Progenitor cell of endocrine pancreas (in vitro differentiated cells): ENCODE results near the gene BLNK. TPM values are rescaled to one million over a fixed set of nuclear protein-coding genes. Genes with fewer than 3 reads are reported as not detected.
A peak's percentile ranks its signal among the peaks of the same experiment; 100 is the strongest.

ENCODE experiments used
- DNase-seq: peaks from one replicate; pipeline ENCODE4 v3.0.0; 2021; ENCODE audit warnings: low spot score; ENCODE audit not compliant: unreplicated experiment
- H3K27ac Mint-ChIP-seq: 2 replicates; pipeline ENCODE4 v1.8.0; 2021; ENCODE audit warnings: mild to moderate bottlenecking, moderate library complexity, mixed read lengths
- H3K27me3 Mint-ChIP-seq: 2 replicates; pipeline ENCODE4 v1.8.0; 2021; ENCODE audit warnings: mixed read lengths
- H3K36me3 Mint-ChIP-seq: 2 replicates; pipeline ENCODE4 v1.8.0; 2022; ENCODE audit warnings: mixed read lengths; ENCODE audit not compliant: insufficient read depth
- H3K4me1 Mint-ChIP-seq: 2 replicates; pipeline ENCODE4 v1.8.0; 2021; ENCODE audit warnings: low read depth, mixed read lengths
- H3K4me3 Mint-ChIP-seq: 2 replicates; pipeline ENCODE4 v1.8.0; 2021; ENCODE audit warnings: low read depth, mild to moderate bottlenecking, moderate library complexity, mixed read lengths
- H3K9me3 Mint-ChIP-seq: 2 replicates; pipeline ENCODE4 v1.8.0; 2021; ENCODE audit warnings: low read depth, mixed read lengths
- CTCF ChIP-seq: fragments of 200-600 bp; sonication (generic); IDR thresholded peaks from one replicate; pipeline ENCODE4 v1.5.0; 2021; ENCODE audit warnings: antibody characterized with exemption, mild to moderate bottlenecking; ENCODE audit not compliant: unreplicated experiment
- long read RNA-seq: library from polyadenylated mRNA; unstranded; transcript quantifications from one replicate; pipeline ENCODE4 v2.0.0, GENCODE V29; 2020
- total RNA-seq: library from RNA; stranded (reverse); gene quantifications from 2 replicates; pipeline ENCODE4 v1.2.1, GENCODE V29; 2021

BLNK gene
- 1.6 and 1.8 TPM in 2 replicates for total RNA-seq
- long read RNA-seq, partial matches to known transcripts = 1 of 2 reads
- long read RNA-seq, other reads (novel, unspliced or antisense) = 1 of 2 reads

DNA sequence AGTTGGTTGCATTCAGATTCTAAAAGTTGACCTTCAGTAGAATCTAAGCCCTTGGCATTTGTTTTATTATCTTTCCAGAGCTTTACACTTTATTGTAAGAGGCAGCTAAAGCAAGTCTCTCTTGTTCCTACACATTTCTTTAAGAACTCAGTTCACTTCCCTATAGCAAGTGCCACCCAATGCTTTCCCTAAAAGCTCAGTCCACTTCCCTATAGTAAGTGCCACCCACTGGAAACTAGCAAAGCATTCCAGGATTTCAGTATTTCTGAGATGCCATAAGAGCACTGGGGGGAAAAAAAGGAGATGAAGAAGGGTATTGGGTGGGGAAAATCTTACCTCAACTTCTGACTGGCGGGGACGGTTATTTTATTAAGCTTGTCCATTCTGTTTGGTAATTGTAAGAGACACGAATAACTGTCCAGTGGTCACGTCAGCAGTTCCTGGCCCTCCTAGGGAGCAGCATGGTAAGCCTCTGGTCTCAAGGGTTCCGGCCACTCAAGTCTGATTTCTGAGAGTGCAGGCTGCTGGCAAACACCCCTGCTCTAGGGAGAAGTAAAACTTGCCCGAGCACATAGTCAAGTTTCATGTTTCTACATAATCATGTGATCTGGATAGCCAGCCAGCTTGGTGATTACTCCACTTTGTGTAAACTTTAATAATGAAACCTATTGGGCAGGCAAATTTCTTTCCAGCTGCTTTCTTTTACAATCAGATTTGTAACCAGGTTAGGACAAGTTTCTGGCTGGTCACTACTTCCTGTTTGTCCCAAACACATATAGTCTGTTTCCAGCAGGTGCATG, at the start of gene BLNK:
Gene BLNK (minus strand): TSS at position 554 of the 800 bp plus-strand sequence. CDS start 171 bp downstream, at position 383.
- H3K4me3 Mint-ChIP-seq = no peak within 1 kb of the TSS
- no peak for DNase-seq
- peaks cover 22% of the 10 kb centered on the region for H3K4me1 Mint-ChIP-seq
- no peaks in the 10 kb centered on the region for H3K36me3 Mint-ChIP-seq
- no peak for TF ChIP-seq CTCF
- peak within 1 kb of the TSS; percentile 88 for H3K27ac Mint-ChIP-seq
- no peaks in the 10 kb centered on the region for H3K27me3 Mint-ChIP-seq
- H3K9me3 Mint-ChIP-seq = no peaks in the 10 kb centered on the region

GRCh38 chr10:96319754-96320474, 48.5 kb upstream of the BLNK start:
- TF ChIP-seq CTCF = no peak
- no peaks in the 10 kb centered on the region for H3K36me3 Mint-ChIP-seq
- no peak overlapping the region for H3K4me3 Mint-ChIP-seq
- no peaks in the 10 kb centered on the region for H3K9me3 Mint-ChIP-seq
- H3K27ac Mint-ChIP-seq = no peak overlapping the region
- peaks cover 7% of the 10 kb centered on the region for H3K4me1 Mint-ChIP-seq
- no peak for DNase-seq
- peaks cover 8% of the 10 kb centered on the region for H3K27me3 Mint-ChIP-seq

GRCh38 chr10:96317067-96317833, 45.9 kb upstream of the BLNK start:
- Mint-ChIP-seq H3K36me3 (no peaks in the 10 kb centered on the region), H3K4me1 (no peaks in the 10 kb centered on the region), H3K27ac (no peak overlapping the region), H3K4me3 (no peak overlapping the region), H3K27me3 (no peaks in the 10 kb centered on the region), H3K9me3 (no peaks in the 10 kb centered on the region)
- no peak for DNase-seq
- TF ChIP-seq CTCF = no peak

- TF ChIP-seq CTCF = no peak
- no peaks in the 10 kb centered on the region for H3K27me3 Mint-ChIP-seq
- no peaks in the 10 kb centered on the region for H3K36me3 Mint-ChIP-seq
- H3K27ac Mint-ChIP-seq = no peak overlapping the region
- H3K4me3 Mint-ChIP-seq = no peak overlapping the region
- H3K4me1 Mint-ChIP-seq = peaks cover 2% of the 10 kb centered on the region
- DNase-seq = no peak
- no peaks in the 10 kb centered on the region for H3K9me3 Mint-ChIP-seq
Measured at GRCh38 chr10:96313344-96313743, 42.0 kb upstream of the BLNK start.

- peaks cover 2% of the 10 kb centered on the region for H3K4me1 Mint-ChIP-seq
- no peak overlapping the region for H3K4me3 Mint-ChIP-seq
- H3K27ac Mint-ChIP-seq = no peak overlapping the region
Measured at GRCh38 chr10:96311180-96311715, 39.9 kb upstream of the BLNK start.

More at GRCh38 chr10:96311180-96311715, 39.9 kb upstream of the BLNK start:
- H3K9me3 Mint-ChIP-seq = no peaks in the 10 kb centered on the region
- no peak for TF ChIP-seq CTCF
- H3K36me3 Mint-ChIP-seq = no peaks in the 10 kb centered on the region
- DNase-seq = no peak
- no peaks in the 10 kb centered on the region for H3K27me3 Mint-ChIP-seq
